ENCODE measurements around the gene AKAP9.

- TF ChIP-seq CTCF (IDR thresholded peaks at IDR 0.05; ENCODE audit: insufficient read depth, low read length): no peak
- TF ChIP-seq POLR2AphosphoS5 (IDR thresholded peaks at IDR 0.05; ENCODE audit: low read depth): no peak
Measured at GRCh38 chr7:91949221-91950009, 8.8 kb downstream of the AKAP9 start.

All from HL-60 (cell line).